ENCODE measurements around the gene KIFC3. TPM values are rescaled to one million over a fixed set of nuclear protein-coding genes. Genes with fewer than 3 reads are reported as not detected.
"Not testable (repeated sequence)": the region's sequence is repeated elsewhere in the genome, so short reads cannot be mapped to it uniquely, and the experiment has no call there.

KIFC3 gene
- total RNA-seq, 1 donor from 2014 or later = 55.3 TPM

DNA sequence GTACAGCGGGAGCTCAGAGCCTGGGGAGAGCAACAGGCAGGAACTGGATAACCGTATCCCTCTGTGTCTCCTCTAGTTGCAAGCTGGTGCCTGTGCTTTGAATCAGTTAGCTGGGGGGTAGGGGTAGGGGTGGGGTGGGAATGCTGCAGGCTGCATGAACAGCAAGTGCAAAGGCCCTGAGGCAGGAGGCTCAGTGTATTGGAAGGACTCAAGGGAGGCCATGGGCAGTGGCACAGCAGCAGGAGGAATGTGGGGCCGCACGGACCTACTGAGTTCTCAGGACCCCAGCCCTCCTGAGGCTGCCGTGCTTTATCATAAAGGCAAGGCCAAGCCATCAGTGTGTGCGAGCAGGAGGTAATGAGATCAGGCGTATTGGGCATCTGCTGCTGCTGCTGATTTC lies 63.4 kb downstream of the KIFC3 start:
- ATAC-seq (no peak), DNase-seq (ENCODE audit: missing footprints) (peak; percentile 37)
- intact Hi-C loops (cut with DNase I) = no loop called here

- DNase-seq (ENCODE audit: missing footprints) = peak; percentile 18
- intact Hi-C loops (cut with DNase I) = no loop called here
- ATAC-seq = no peak
Measured at GRCh38 chr16:57736419-57737351, 65.6 kb downstream of the KIFC3 start.

- ATAC-seq = no peak
- intact Hi-C loops (cut with DNase I) = no loop called here
- peak; percentile 26 for DNase-seq (ENCODE audit: missing footprints)
Measured at GRCh38 chr16:57735755-57736418, 66.4 kb downstream of the KIFC3 start, which contains the start of gene KATNB1. KATNB1 (plus strand) TSS chr16:57735770; CDS start chr16:57737244, 1,474 bp downstream.

GRCh38 chr16:57734925-57735754 lies 67.2 kb downstream of the KIFC3 start:
- ATAC-seq (peak; percentile 98), DNase-seq (ENCODE audit: missing footprints) (peak; percentile 99)
- intact Hi-C loops (cut with DNase I) = no loop called here

DNA sequence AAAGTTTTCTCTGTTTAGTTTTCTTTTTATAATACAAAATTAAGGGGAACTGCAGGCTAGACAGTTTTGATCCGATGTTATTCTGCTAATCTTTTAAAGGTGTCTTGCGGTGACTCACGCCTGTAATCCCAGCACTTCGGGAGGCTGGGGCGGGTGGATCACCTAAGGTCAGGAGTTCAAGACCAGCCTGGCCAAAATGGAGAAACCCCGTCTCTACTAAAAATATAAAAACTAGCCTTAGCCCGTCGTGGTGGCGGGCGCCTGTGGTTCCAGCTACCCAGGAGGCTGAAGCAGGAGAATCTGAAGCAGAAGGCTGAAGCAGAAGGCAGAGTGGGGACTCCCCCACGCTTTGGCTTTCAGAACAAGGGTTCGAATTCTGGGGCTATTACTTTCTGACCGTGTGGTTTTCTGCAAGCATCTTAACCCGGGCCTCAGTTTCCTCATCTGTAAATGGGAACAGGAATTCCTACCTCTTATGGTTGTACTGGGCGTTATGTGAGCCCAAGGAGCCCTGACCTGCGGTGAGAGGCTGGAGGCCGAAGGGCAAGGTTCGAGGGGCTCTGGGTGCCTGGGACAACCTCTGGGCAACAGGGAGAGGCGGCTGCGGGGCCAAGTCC lies 67.9 kb downstream of the KIFC3 start:
- ATAC-seq (no peak), DNase-seq (ENCODE audit: missing footprints) (peak; percentile 66)
- intact Hi-C loops (cut with DNase I) = no loop called here

- no peak for DNase-seq (ENCODE audit: missing footprints)
- intact Hi-C loops (cut with DNase I) = no loop called here
- no peak for ATAC-seq
Measured at GRCh38 chr16:57732714-57733113, 69.6 kb downstream of the KIFC3 start.

GRCh38 chr16:57732037-57732436 lies 70.3 kb downstream of the KIFC3 start:
- ATAC-seq = no peak
- intact Hi-C loops (cut with DNase I) = no loop called here

DNA sequence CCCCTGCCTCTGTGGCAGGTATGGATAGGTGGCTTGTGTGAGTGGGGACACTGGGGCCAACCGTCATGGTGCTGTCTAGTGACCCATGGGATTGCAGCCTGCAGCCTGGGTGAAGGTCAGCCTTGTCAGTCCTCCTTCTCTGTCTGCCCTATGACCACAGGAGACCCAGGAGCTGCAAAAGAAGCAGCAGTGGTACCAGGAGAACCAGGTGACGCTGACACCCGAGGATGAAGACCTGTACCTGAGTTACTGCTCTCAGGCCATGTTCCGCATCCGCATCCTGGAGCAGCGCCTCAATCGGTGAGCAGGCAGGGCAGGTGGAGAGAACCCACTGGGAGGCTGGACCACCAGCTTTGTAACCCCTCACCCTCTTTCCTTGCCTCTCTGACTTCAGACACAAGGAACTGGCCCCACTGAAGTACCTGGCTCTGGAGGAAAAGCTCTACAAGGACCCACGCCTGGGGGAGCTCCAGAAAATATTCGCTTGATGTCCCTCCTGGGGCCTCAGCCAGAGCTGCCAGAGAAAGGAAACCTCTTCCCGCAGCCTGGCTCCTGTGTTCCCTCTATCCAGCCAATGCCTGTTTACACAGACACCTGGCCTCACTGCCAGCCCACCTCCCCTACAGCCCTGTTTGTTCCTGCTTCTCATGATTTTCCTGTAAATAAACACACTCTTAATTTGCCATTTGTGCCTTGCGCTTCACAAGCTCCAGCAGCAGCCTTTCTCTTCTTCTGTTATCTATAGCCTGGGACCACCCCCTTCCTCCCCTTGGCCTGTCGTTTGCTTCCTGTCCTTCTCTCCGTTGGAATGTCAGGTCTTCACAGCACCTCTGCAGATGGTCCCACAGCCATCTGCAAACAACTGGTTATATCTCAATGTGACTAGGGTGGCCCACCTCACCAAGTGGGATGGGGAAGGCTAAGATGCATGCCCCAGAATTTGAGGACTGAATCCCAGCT lies 71.2 kb downstream of the KIFC3 start:
- intact Hi-C loops (cut with DNase I) = no loop called here
- peak; percentile 37 for DNase-seq (ENCODE audit: missing footprints)
- no peak for ATAC-seq

More at GRCh38 chr16:57732037-57732436, 70.3 kb downstream of the KIFC3 start:
- no peak for DNase-seq (ENCODE audit: missing footprints)

GRCh38 chr16:57729852-57730251 lies 72.4 kb downstream of the KIFC3 start:
- DNase-seq (ENCODE audit: missing footprints); intact Hi-C loops (cut with DNase I); ATAC-seq: not testable (repeated sequence)

DNA sequence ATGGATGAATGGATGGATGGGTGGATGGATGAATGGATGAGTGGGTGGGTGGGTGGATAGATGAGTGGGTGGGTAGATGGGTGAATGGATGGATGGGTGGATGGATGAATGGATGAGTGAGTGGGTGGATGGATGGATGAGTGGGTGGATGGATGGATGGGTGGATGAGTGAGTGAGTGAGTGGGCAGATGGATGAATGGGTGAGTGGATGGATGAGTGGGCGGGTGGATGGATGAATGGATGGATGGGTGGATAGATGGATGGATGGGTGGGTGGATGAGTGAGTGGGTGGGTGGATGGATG lies 73.2 kb downstream of the KIFC3 start:
- intact Hi-C loops (cut with DNase I) = no loop called here
- DNase-seq (ENCODE audit: missing footprints) (no peak), ATAC-seq (no peak)

DNA sequence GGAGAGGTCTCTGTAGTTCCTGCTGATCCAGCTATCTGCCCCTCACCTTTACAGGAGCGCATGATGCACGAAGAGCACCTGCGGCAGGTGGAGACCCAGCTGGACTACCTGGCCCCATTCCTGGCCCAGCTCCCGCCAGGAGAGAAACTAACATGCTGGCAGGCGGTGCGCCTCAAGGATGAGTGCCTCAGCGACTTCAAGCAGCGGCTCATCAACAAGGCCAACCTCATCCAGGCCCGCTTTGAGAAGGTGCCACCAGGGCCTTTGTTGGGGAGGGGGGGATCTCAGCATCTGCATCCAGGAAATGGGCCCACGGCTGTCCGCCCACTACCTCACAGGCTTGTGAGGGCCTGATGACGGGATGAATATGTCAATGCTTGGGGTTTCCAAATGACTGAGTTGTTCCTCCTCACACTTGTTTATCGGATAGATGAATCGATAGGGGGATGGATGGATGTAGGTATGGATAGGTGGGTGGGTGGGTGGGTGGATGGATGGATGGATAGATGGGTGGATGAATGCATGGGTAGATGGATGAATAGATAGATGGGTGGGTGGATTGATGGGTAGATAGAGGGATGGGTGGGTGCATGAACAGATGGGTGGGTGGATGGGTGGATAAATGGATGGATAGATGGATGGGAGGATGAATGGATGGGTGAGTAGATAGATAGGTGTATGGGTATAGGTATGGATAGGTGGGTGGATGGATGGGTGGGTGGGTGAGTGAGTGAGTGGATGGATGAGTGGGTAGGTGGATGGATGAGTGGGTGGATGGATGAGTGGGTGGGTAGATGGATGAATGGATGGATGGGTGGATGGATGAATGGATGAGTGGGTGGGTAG lies 73.7 kb downstream of the KIFC3 start:
- DNase-seq (ENCODE audit: missing footprints) = no peak
- intact Hi-C loops (cut with DNase I) = no loop called here
- no peak for ATAC-seq

- ATAC-seq = no peak
- intact Hi-C loops (cut with DNase I) = no loop called here
- DNase-seq (ENCODE audit: missing footprints) = no peak
Measured at GRCh38 chr16:57727610-57728009, 74.7 kb downstream of the KIFC3 start.

- no peak for DNase-seq (ENCODE audit: missing footprints)
- intact Hi-C loops (cut with DNase I) = no loop called here
- ATAC-seq = no peak
Measured at GRCh38 chr16:57726433-57726947, 75.8 kb downstream of the KIFC3 start.

DNA sequence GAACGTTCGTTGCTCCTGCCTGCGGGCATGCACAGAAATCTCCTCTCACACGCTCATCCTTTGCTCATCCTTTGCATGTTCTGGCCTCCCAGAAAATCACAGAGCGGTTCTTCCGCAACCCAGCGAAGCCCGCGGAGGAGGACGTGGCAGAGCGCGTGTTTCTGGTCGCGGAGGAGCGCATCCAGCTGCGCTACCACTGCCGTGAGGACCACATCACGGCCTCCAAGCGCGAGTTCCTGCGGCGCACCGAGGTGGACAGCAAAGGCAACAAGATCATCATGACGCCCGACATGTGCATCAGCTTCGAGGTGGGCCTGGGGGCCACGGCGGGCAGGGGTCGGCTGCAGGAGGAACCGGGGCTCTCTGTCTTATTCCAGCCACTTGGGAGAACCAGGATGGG lies 76.3 kb downstream of the KIFC3 start:
- no peak for DNase-seq (ENCODE audit: missing footprints)
- ATAC-seq = no peak
- intact Hi-C loops (cut with DNase I) = no loop called here

DNA sequence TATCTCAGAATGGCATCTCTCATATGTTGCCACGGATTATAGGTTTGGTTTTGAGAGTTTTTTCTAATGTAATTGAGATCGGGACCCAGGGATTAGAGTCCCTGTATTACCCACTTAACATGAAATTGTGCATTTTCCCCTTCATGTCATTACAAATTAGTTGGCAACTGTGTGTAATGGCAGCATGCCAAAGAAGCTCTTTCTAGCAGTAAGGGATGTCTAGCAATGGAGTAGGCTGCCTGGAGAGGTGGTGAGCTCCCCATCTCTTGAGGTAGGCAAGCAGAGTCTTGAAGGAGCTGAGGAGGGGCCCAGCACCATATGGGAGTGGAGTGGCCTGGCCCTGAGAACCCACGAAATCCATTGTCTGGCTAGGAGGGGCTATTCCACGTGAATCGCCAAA lies 76.7 kb downstream of the KIFC3 start:
- intact Hi-C loops (cut with DNase I) = no loop called here
- no peak for ATAC-seq
- DNase-seq (ENCODE audit: missing footprints) = no peak

DNA sequence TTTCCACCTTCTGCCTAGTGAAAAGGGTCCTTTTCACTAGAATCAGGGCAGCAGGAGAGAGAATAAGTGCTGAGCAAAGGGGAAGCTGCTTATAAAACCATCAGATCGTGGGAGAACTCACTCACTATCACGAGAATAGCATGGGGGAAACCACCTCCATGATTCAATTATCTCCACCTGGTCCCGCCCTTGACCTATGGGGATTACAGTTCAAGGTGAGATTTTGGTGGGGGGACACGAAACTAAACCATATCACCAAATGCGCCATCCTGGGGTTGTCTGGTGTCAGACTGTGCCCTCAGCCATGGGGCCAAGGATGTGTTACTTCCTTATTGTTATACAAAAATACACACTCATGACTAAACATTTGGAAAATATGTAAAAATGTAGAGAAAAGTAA lies 77.1 kb downstream of the KIFC3 start:
- intact Hi-C loops (cut with DNase I) = no loop called here
- no peak for ATAC-seq
- no peak for DNase-seq (ENCODE audit: missing footprints)

DNA sequence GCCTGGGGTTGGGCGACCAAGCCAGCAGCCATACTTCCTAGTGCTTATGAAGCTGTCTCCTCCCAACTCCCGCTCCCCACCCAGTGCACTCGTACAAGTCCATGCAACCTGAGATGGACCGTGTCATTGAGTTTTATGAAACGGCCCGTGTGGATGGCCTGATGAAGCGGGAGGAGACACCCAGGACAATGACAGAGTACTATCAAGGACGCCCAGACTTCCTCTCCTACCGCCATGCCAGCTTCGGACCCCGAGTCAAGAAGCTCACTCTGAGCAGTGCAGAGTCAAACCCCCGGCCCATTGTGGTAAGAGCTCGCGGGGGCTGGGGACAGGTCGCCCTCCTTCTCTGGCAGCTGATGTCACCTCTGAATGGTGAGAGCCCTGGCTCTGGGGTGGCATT lies 77.8 kb downstream of the KIFC3 start:
- intact Hi-C loops (cut with DNase I) = loop anchor here (5.0 kb wide), 1 partner anchor 147 kb away; no protein-coding TSS in a partner anchor
- no peak for ATAC-seq
- DNase-seq (ENCODE audit: missing footprints) = no peak

Measured in Right ventricle myocardium inferior (tissue), 1 donor.